ENCODE results near the gene IGF2.

Gene IGF2

DNA sequence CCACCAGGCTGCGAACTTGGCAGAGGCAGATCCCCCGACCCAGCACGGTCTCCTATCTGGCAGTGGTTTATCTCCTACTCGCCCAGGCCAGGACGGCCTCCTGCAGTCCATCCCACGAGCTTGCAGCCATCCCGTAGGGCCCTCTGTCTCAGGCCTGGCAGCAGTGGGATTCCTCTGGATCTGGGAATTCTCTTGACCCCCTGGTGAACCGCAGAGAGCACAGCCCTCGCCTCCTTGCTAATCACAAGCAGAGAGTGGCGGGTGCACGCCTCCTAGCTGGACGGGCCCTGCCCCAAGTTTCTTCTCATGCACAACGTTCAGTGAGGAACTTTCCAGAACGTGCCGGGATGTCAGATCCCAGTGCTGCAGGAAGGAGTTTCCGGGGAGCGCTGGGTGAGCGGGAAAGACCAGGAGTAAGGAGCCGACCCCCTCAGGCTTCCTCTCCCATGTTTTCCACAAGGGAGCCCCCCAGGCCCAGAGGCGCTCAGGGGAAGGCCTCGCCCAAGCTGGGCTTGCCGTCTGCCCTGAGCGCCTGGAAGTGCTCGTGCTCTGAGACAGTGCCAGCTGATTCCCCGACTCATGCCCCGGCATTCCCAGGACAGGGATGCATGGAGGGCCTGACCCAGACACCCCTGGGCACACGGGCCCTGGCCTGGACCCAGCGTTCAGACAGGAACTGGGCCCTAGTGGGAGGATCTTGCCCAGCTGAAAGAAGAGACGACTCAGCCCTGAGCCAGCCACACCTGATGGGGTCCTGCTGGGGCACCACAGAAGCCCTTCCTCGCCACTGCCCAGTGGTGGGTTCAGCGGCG, 24.6 kb downstream of the IGF2 start:
- no peak for DNase-seq (ENCODE audit: low read depth in 1 of 2, low spot score in 1 of 2)
- Histone ChIP-seq H3K27ac (replicated peaks) (no peak overlapping the region), H3K4me3 (replicated peaks; ENCODE audit: insufficient read depth, low read length) (no peak overlapping the region), H3K27me3 (ENCODE audit: insufficient read depth, poor library complexity, severe bottlenecking) (peaks cover 6% of the 10 kb centered on the region)
- no peak for TF ChIP-seq POLR2AphosphoS5 (IDR thresholded peaks at IDR 0.05; ENCODE audit: low read depth)
- TF ChIP-seq REST (IDR thresholded peaks at IDR 0.05; ENCODE audit: insufficient replicate concordance, low read depth): no peak
- TF ChIP-seq GABPA (IDR thresholded peaks at IDR 0.05; ENCODE audit: low read depth): no peak
- no peak for TF ChIP-seq SPI1 (IDR thresholded peaks at IDR 0.05; ENCODE audit: borderline replicate concordance, low read depth)

DNA sequence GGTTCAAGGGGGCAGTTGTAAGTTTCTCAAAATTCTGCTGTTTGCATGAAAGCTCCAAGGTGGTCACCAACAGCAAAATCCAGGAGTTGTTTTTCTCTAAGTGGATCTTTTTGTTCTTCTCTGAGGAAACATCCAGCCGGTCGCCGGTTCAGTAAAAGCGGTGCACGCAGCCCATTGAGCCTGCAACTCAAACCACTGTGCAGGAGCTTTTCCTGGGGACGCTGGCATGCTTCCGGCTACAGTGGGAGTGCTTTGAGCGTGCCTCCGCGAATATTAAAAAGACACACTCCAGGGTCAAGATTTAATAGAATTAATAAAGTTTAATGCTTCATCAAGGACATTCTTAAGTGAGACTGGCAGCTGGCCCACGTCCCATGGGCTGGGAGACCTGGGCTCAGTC, 25.4 kb downstream of the IGF2 start:
- no peak for DNase-seq (ENCODE audit: low read depth in 1 of 2, low spot score in 1 of 2)
- no peak for TF ChIP-seq SPI1 (IDR thresholded peaks at IDR 0.05; ENCODE audit: borderline replicate concordance, low read depth)
- TF ChIP-seq GABPA (IDR thresholded peaks at IDR 0.05; ENCODE audit: low read depth): no peak
- no peak overlapping the region for H3K4me3 ChIP-seq (replicated peaks; ENCODE audit: insufficient read depth, low read length)

GRCh38 chr11:2110521-2110920, 28.7 kb downstream of the IGF2 start:
- TF ChIP-seq SPI1 (IDR thresholded peaks at IDR 0.05; ENCODE audit: borderline replicate concordance, low read depth) (no peak), REST (IDR thresholded peaks at IDR 0.05; ENCODE audit: insufficient replicate concordance, low read depth) (no peak), POLR2AphosphoS5 (IDR thresholded peaks at IDR 0.05; ENCODE audit: low read depth) (no peak), GABPA (IDR thresholded peaks at IDR 0.05; ENCODE audit: low read depth) (no peak)
- TF ChIP-seq, protein P1, sequence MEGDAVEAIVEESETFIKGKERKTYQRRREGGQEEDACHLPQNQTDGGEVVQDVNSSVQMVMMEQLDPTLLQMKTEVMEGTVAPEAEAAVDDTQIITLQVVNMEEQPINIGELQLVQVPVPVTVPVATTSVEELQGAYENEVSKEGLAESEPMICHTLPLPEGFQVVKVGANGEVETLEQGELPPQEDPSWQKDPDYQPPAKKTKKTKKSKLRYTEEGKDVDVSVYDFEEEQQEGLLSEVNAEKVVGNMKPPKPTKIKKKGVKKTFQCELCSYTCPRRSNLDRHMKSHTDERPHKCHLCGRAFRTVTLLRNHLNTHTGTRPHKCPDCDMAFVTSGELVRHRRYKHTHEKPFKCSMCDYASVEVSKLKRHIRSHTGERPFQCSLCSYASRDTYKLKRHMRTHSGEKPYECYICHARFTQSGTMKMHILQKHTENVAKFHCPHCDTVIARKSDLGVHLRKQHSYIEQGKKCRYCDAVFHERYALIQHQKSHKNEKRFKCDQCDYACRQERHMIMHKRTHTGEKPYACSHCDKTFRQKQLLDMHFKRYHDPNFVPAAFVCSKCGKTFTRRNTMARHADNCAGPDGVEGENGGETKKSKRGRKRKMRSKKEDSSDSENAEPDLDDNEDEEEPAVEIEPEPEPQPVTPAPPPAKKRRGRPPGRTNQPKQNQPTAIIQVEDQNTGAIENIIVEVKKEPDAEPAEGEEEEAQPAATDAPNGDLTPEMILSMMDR (IDR thresholded peaks at IDR 0.05; ENCODE audit: insufficient read depth, low read length): no peak
- H3K27me3 ChIP-seq (ENCODE audit: insufficient read depth, poor library complexity, severe bottlenecking): peaks cover 3% of the 10 kb centered on the region
- no peak for DNase-seq (ENCODE audit: low read depth in 1 of 2, low spot score in 1 of 2)
- H3K4me3 ChIP-seq (replicated peaks; ENCODE audit: insufficient read depth, low read length): no peak overlapping the region
- H3K27ac ChIP-seq (replicated peaks): no peak overlapping the region

More for the DNA sequence above, 25.4 kb downstream of the IGF2 start:
- Histone ChIP-seq H3K27ac (replicated peaks) (no peak overlapping the region), H3K27me3 (ENCODE audit: insufficient read depth, poor library complexity, severe bottlenecking) (peaks cover 7% of the 10 kb centered on the region)

DNA sequence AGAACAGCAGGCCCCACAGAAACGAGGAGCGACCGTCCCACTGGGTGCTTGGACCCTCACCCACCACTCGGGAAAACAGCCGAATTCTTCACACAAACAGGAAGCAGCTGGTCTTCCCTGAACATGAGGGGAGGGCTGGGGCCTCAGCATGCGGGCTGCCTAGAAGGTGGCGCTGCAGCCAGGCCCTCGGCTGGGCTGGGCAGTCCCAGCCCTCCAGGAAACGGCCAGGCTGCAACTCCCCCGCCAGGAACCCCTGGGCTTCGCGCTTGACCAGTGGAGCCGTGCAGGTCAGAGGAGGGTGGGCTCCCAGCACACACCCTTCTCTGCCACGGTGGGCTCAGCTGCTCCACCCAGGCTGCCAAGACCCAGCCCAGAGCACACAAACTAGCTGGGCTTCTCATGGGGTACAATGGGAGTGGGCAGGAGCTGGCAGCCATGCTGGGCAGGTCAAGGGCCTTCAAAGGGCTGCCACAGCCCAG, 29.6 kb downstream of the IGF2 start:
- Histone ChIP-seq H3K27me3 (ENCODE audit: insufficient read depth, poor library complexity, severe bottlenecking) (peaks cover 3% of the 10 kb centered on the region), H3K27ac (replicated peaks) (no peak overlapping the region), H3K4me3 (replicated peaks; ENCODE audit: insufficient read depth, low read length) (no peak overlapping the region)
- DNase-seq (ENCODE audit: low read depth in 1 of 2, low spot score in 1 of 2): no peak
- TF ChIP-seq REST (IDR thresholded peaks at IDR 0.05; ENCODE audit: insufficient replicate concordance, low read depth) (no peak), POLR2AphosphoS5 (IDR thresholded peaks at IDR 0.05; ENCODE audit: low read depth) (no peak), SPI1 (IDR thresholded peaks at IDR 0.05; ENCODE audit: borderline replicate concordance, low read depth) (no peak), GABPA (IDR thresholded peaks at IDR 0.05; ENCODE audit: low read depth) (no peak)
- TF ChIP-seq, protein P1 (IDR thresholded peaks at IDR 0.05; ENCODE audit: insufficient read depth, low read length): no peak

Data from HL-60 (cell line).